NT2/D1 (cell line): ENCODE results near the gene P4HA2.

ENCODE experiments used
- SUZ12 ChIP-seq: IDR thresholded peaks from 2 replicates; pipeline ENCODE4 v1.6.1; 2011; ENCODE audit not compliant: insufficient read length, insufficient read depth; ENCODE audit errors: extremely low read depth
- YY1 ChIP-seq: IDR thresholded peaks from 2 replicates; pipeline ENCODE4 v1.6.1; 2011; ENCODE audit not compliant: insufficient read length, insufficient read depth
- ZNF274 ChIP-seq: IDR thresholded peaks from 2 replicates; pipeline ENCODE4 v1.6.1; 2011; ENCODE audit warnings: mild to moderate bottlenecking, low read depth, low read length

DNA sequence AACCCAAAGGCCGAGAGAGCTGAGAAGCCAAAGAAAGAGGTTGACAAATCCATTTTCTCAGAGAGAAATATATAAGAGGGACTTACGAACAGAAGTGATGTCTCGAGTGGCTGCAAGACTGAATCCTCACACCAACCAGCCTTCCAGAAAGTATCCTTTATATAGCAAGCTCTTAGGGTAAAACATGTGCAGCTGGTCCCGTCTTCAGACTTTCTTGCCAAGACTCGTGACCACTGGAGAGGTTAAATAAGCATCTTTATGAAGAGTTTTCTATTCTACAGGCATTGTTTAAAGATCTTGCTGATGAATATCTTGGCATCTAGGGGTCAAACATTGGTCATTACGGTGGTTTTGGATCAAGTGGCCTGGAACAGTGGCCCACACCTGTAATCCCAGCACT lies 49.6 kb upstream of the P4HA2 start:
- no peak for TF ChIP-seq SUZ12
- no peak for TF ChIP-seq YY1
- no peak for TF ChIP-seq ZNF274
